IMR-90 (cell line): Measurements from ENCODE around the gene SLC25A21.

Experiments used
- CTCF ChIP-seq: conservative IDR thresholded peaks from 2 replicates; pipeline ENCODE4 v1.5.1; 2012; ENCODE audit warnings: mild to moderate bottlenecking, low read depth, low read length, improper control_type of control experiment
- POLR2A ChIP-seq: IDR thresholded peaks from 2 replicates; pipeline ENCODE4 v1.6.1; 2012; ENCODE audit warnings: mild to moderate bottlenecking, low read depth, low read length
- RAD21 ChIP-seq: IDR thresholded peaks from 2 replicates; pipeline ENCODE4 v1.6.1; 2012; ENCODE audit warnings: low read length, improper control_type of control experiment
- RFX5 ChIP-seq: IDR thresholded peaks from 2 replicates; pipeline ENCODE4 v1.8.0; 2012; ENCODE audit warnings: low read depth, mild to moderate bottlenecking, low read length, moderate library complexity

- TF ChIP-seq CTCF (no peak), POLR2A (no peak), RAD21 (no peak), RFX5 (no peak)
Measured at GRCh38 chr14:37187294-37187693, 14.9 kb upstream of the SLC25A21 start.
